ENCODE results near the gene LARGE1.

LARGE1 gene

GRCh38 chr22:33720166-33720878, 200.0 kb downstream of the LARGE1 start:
- DNase-seq (ENCODE audit: low read depth): no peak

- no peak for DNase-seq (ENCODE audit: low read depth)
Observed at GRCh38 chr22:33717694-33718396, 202.4 kb downstream of the LARGE1 start.

GRCh38 chr22:33715237-33715985, 204.9 kb downstream of the LARGE1 start:
- no peak for DNase-seq (ENCODE audit: low read depth)

- no peak for DNase-seq (ENCODE audit: low read depth)
Observed at GRCh38 chr22:33710326-33710725, 209.9 kb downstream of the LARGE1 start.

- no peak for DNase-seq (ENCODE audit: low read depth)
Observed at GRCh38 chr22:33707581-33707980, 212.7 kb downstream of the LARGE1 start.

GRCh38 chr22:33706100-33706499, 214.2 kb downstream of the LARGE1 start:
- no peak for DNase-seq (ENCODE audit: low read depth)

GRCh38 chr22:33699176-33699575, 221.1 kb downstream of the LARGE1 start:
- DNase-seq (ENCODE audit: low read depth): no peak

GRCh38 chr22:33697640-33698039, 222.6 kb downstream of the LARGE1 start:
- no peak for DNase-seq (ENCODE audit: low read depth)

GRCh38 chr22:33691057-33691630, 229.1 kb downstream of the LARGE1 start:
- no peak for DNase-seq (ENCODE audit: low read depth)

- DNase-seq (ENCODE audit: low read depth): no peak
Observed at GRCh38 chr22:33688903-33689302, 231.4 kb downstream of the LARGE1 start.

- DNase-seq (ENCODE audit: low read depth): no peak
Observed at GRCh38 chr22:33687464-33687863, 232.8 kb downstream of the LARGE1 start.

- DNase-seq (ENCODE audit: low read depth): no peak
Observed at GRCh38 chr22:33684087-33684486, 236.2 kb downstream of the LARGE1 start.

GRCh38 chr22:33682927-33683326, 237.3 kb downstream of the LARGE1 start:
- no peak for DNase-seq (ENCODE audit: low read depth)

- DNase-seq (ENCODE audit: low read depth): no peak
Observed at GRCh38 chr22:33680632-33681031, 239.6 kb downstream of the LARGE1 start.

GRCh38 chr22:33678523-33678922, 241.8 kb downstream of the LARGE1 start:
- DNase-seq (ENCODE audit: low read depth): no peak

GRCh38 chr22:33677536-33677935, 242.7 kb downstream of the LARGE1 start:
- no peak for DNase-seq (ENCODE audit: low read depth)

GRCh38 chr22:33674357-33674756, 245.9 kb downstream of the LARGE1 start:
- no peak for DNase-seq (ENCODE audit: low read depth)

- no peak for DNase-seq (ENCODE audit: low read depth)
Observed at GRCh38 chr22:33669746-33670145, 250.5 kb downstream of the LARGE1 start.

GRCh38 chr22:33666961-33667619, 253.2 kb downstream of the LARGE1 start:
- DNase-seq (ENCODE audit: low read depth): no peak

GRCh38 chr22:33666279-33666960, 253.9 kb downstream of the LARGE1 start:
- DNase-seq (ENCODE audit: low read depth): no peak

GRCh38 chr22:33659448-33659847, 260.8 kb downstream of the LARGE1 start:
- DNase-seq (ENCODE audit: low read depth): no peak

Measured in activated T-cell treated with anti-CD3 and anti-CD28 coated beads for 48 hours (primary cell).